Gastrocnemius medialis (tissue), 4 donors: ENCODE measurements around the gene PRRT1B. TPM values are rescaled to one million over a fixed set of nuclear protein-coding genes. Genes with fewer than 3 reads are reported as not detected.
A peak's percentile ranks its signal among the peaks of the same experiment; 100 is the strongest.

Experiments used
- ATAC-seq, 2 donors: fragments of 150-250 bp; one replicate each; pipeline ENCODE4 v1.9.1; 2016
- DNase-seq, 2 donors: peaks; one replicate each; pipeline ENCODE4 v3.0.0-alpha.2; 2019
- H3K27ac ChIP-seq, 4 donors: fragments of 200-600 bp; sonication (generic); 1 replicate in 1 of 4; 2 replicates in 3 of 4; pipeline ENCODE4 v1.5.1; 2016 to 2018; ENCODE audit warnings: mild to moderate bottlenecking in 2 of 4, moderate library complexity in 1 of 4
- H3K27me3 ChIP-seq, 3 donors: fragments of 200-600 bp; sonication (generic) in 2 of 3; 1 replicate in 1 of 3; 2 replicates in 2 of 3; pipeline versions ENCODE4 v1.5.1 to v1.6.0; 2016 to 2019; ENCODE audit warnings: mild to moderate bottlenecking in 1 of 3, moderate library complexity in 1 of 3
- H3K36me3 ChIP-seq, 2 donors: fragments of 200-600 bp; sonication (generic) in 1 of 2; one replicate each; pipeline ENCODE4 v1.5.1; 2017 to 2018
- H3K4me1 ChIP-seq, 2 donors: fragments of 200-600 bp; sonication (generic) in 1 of 2; one replicate each; pipeline ENCODE4 v1.5.1; 2016 to 2017; ENCODE audit warnings: mild to moderate bottlenecking in 2 of 2
- H3K4me3 ChIP-seq, 4 donors: fragments of 200-600 bp; sonication (generic) in 3 of 4; 1 replicate in 1 of 4; 2 replicates in 3 of 4; pipeline ENCODE4 v1.5.1; 2016 to 2019; ENCODE audit warnings: mild to moderate bottlenecking in 2 of 4
- H3K9me3 ChIP-seq, 3 donors: fragments of 200-600 bp; sonication (generic) in 2 of 3; 1 replicate in 1 of 3; 2 replicates in 2 of 3; pipeline ENCODE4 v1.5.1; 2016 to 2019
- POLR2A ChIP-seq, 2 donors: fragments of 450-650 bp; IDR thresholded peaks; one replicate each; pipeline ENCODE4 v1.6.1; 2017; ENCODE audit warnings: antibody characterized with exemption in 2 of 2, mild to moderate bottlenecking in 2 of 2, moderate library complexity in 2 of 2
- in situ Hi-C, 4 donors: fragments of 200-750 bp; cut with MboI; loops; one replicate each; pipeline versions ENCODE4 v1.15.0 to v1.8.0; 2017; ENCODE audit warnings: low sequenced_read_pairs in 4 of 4
- intact Hi-C: fragments of 100-400 bp; cut with DNase I; formaldehyde crosslinking; loops from one replicate; pipeline ENCODE4 v1.15.1; 2023; ENCODE audit warnings: low total_unique reads
- total RNA-seq, 4 donors: library from RNA; depleted of rRNA; stranded (reverse); fragments of >200 nt; gene quantifications; one replicate each; pipeline versions ENCODE4 v1.1.0 to v1.2.3, GENCODE V29; 2016
- TF ChIP-seq, protein P1 (sequence below), 5 experiments: fragments of 450-650 bp in 3 of 5; fragments of 200-600 bp in 2 of 5; sonication (generic) in 2 of 5; IDR thresholded peaks in 4 of 5; conservative IDR thresholded peaks in 1 of 5; 1 replicate in 4 of 5; 2 replicates in 1 of 5; pipeline ENCODE4 v1.5.1; 2016 to 2019; ENCODE audit warnings: antibody characterized with exemption in 5 of 5, mild to moderate bottlenecking in 3 of 5, moderate library complexity in 3 of 5

Gene PRRT1B
- total RNA-seq, 4 donors from 2014 or later = not detected

DNA sequence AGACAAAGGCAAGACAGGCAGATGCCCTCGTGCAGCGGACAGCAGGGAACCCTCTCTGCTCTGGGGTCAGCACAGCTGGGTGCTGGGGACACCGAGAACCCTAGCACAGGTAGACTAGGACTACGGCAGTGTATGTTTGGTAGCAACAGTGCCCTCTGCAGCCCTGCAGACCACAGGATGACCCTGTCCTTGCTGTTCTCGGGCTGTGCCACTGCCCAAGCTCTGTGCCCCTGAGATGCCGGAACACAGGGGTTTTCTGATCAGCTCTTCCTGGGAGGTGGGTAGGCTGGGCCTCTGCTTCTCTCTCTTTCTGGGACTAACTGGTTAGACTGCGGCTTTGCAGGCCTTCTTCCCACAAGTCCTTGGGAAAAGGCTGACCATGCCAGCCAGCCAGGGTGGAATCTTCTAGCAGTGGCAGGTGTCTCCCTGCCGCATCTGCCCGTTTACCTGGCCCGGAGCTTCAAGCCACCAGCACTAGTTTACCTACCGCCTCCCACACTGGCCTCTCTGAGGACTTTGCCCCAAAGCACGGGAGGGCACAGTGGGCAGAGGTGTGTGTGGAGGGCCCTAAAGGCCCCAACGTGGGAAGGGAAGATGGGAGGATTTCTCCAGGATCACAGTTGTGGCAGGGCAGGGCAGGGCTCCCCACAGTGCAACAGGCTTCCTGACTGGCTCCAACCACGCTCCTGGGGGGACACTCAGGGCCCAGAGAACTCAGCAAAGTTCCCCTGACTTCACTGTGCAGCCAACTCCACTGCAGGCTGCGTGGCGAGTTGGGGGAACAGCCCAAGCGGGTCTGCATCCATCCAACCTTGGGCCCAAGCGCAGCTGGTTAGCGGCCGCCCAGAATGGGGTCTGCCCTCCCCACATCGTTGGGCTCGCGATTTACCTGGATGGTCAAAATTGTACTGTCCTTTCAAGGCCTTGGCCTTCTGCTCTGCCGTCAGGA is 15.5 kb upstream of the PRRT1B start:
- in situ Hi-C loops (no loop called here), intact Hi-C loops (no loop called here)
- no peak for TF ChIP-seq POLR2A (IDR thresholded peaks at IDR 0.05)
- TF ChIP-seq, protein P1, sequence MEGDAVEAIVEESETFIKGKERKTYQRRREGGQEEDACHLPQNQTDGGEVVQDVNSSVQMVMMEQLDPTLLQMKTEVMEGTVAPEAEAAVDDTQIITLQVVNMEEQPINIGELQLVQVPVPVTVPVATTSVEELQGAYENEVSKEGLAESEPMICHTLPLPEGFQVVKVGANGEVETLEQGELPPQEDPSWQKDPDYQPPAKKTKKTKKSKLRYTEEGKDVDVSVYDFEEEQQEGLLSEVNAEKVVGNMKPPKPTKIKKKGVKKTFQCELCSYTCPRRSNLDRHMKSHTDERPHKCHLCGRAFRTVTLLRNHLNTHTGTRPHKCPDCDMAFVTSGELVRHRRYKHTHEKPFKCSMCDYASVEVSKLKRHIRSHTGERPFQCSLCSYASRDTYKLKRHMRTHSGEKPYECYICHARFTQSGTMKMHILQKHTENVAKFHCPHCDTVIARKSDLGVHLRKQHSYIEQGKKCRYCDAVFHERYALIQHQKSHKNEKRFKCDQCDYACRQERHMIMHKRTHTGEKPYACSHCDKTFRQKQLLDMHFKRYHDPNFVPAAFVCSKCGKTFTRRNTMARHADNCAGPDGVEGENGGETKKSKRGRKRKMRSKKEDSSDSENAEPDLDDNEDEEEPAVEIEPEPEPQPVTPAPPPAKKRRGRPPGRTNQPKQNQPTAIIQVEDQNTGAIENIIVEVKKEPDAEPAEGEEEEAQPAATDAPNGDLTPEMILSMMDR (IDR thresholded peaks at IDR 0.05 in 4 of 5, conservative IDR thresholded peaks at IDR 0.05 in 1 of 5) = no peak
- Histone ChIP-seq H3K27ac (peak overlapping the region; percentile 75 to 96 (median 88)), H3K9me3 (no peaks in the 10 kb centered on the region), H3K4me1 (peaks cover 13 to 14% of the 10 kb centered on the region in 2 donors), H3K4me3 (peak overlapping the region; percentile 76 to 99 (median 85)), H3K27me3 (no peaks in the 10 kb centered on the region), H3K36me3 (peaks cover 0 to 50% of the 10 kb centered on the region in 2 donors)
- DNase-seq (no peak), ATAC-seq (no peak)

DNA sequence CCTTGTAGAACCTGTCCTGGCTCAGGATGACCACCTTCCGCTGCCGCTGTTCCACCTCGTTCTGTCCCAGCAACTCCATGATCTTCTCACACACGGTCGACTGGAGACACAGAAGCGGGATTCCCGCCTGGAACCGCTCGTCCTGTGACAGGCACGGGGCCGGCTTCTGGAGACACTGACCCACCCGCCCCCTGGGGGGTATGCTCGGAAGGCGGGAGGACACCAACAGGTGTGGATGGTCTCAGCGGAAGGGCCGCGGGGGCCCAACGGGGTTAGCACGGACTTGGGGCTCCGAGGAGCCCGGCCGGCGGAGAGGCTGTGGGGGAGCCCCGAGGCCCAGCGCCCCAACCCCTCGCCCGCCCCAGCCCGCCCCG is 14.8 kb upstream of the PRRT1B start:
- H3K4me1 ChIP-seq = peaks cover 13 to 14% of the 10 kb centered on the region in 2 donors
- peaks cover 0 to 44% of the 10 kb centered on the region in 2 donors for H3K36me3 ChIP-seq
- no peaks in the 10 kb centered on the region for H3K27me3 ChIP-seq
- peak overlapping the region; percentile 76 to 99 (median 85) for H3K4me3 ChIP-seq
- in situ Hi-C loops = no loop called here
- no peak for TF ChIP-seq POLR2A (IDR thresholded peaks at IDR 0.05)
- TF ChIP-seq, protein P1 (IDR thresholded peaks at IDR 0.05 in 4 of 5, conservative IDR thresholded peaks at IDR 0.05 in 1 of 5) = peak in 2 of 5 experiments; percentile 21 to 33
- H3K27ac ChIP-seq = peak overlapping the region; percentile 75 to 96 (median 88)
- DNase-seq = peak in 1 of 2 donors; percentile 57
- intact Hi-C loops = no loop called here
- H3K9me3 ChIP-seq = no peaks in the 10 kb centered on the region
- peak; percentile 29 to 34 for ATAC-seq

DNA sequence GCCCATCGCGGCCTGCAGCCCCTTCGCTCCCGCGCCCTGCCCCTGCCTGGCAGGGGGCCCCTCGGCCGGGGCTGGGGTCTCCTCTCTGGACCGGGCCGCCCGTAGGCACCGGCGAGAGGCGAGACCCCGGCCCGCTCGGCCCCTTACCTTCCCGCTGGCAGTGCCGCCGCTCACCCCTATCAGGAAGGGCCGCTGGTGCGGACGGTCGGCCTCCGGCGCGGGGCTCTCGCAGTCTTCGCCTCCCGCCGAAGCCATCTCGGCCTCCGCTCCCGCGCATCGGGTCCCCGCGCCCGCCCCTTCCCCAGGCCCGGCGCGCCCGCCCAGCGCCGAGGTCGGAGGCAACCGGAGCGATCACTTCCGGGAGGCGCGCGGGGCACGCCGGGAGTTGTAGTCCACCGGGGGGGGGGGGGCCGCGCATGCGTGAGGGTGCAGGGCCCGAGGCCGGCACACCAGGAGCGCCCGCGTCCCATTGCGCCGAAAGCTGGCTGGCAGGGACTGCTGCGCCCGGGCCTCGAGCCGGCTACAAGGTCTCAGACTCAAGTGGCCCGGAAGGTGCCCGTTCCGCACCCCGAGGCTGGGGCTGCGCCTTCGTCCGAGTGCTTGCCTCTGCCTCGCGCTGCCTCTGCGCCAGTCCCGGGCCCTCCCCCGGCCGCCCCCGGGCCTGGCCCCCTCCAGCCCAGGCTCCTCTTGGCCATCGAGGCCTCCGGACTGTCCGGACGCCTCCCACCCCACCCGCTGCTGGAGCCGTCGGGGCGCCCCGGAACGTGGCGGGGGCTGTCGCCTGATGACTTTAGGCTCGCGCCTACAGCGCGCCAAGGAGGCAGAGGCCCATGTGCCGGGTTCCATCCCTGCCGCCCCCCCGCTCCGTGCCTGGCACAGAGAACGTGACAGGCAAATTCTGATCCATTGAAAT is 14.1 kb upstream of the PRRT1B start, which contains the start of gene UCK1:
TSS of gene UCK1 (minus strand) at position 344 of the 913 bp plus-strand sequence. CDS start at position 255, 89 bp downstream.
- peak; percentile 56 to 70 for DNase-seq
- peak within 1 kb of the TSS; percentile 75 to 96 (median 88) for H3K27ac ChIP-seq
- in situ Hi-C loops (no loop called here), intact Hi-C loops (no loop called here)
- H3K9me3 ChIP-seq = no peaks in the 10 kb centered on the region
- H3K27me3 ChIP-seq = no peaks in the 10 kb centered on the region
- peaks cover 0 to 37% of the 10 kb centered on the region in 2 donors for H3K36me3 ChIP-seq
- peak; percentile 94 to 95 for ATAC-seq
- H3K4me3 ChIP-seq = peak within 1 kb of the TSS; percentile 76 to 99 (median 85)
- TF ChIP-seq POLR2A (IDR thresholded peaks at IDR 0.05) = peak; percentile 68 to 74
- TF ChIP-seq, protein P1 (IDR thresholded peaks at IDR 0.05 in 4 of 5, conservative IDR thresholded peaks at IDR 0.05 in 1 of 5) = peak in 1 of 5 experiments; percentile 7
- H3K4me1 ChIP-seq = peaks cover 13 to 14% of the 10 kb centered on the region in 2 donors

DNA sequence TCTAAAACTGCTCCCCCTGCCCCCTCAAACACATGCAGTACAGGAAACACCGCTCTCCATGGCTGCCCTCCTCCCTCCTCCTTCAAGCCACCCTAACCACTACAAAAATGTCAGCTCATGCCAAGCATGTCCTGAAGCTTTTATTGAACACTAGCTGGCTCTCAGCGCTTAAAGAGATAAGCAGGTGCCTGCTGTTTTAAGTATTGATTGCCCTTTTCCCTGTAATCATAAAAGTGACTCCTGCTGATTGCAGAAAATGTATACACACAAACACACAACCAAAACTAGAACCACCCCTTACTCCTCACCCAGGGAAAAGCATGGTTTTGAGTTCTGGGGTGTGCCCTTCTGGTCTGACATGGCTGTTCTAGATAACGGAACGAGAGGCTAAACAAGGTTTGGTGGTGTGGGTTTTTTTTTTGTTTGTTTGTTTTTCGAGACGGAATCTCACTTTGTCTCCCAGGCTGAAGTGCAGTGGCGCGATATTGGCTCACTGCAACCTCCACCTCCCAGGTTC is 10.5 kb upstream of the PRRT1B start:
- Histone ChIP-seq H3K9me3 (no peaks in the 10 kb centered on the region), H3K36me3 (peaks cover 0 to 1% of the 10 kb centered on the region in 2 donors), H3K27me3 (no peaks in the 10 kb centered on the region), H3K4me1 (peaks cover 11 to 13% of the 10 kb centered on the region in 2 donors), H3K27ac (no peak overlapping the region), H3K4me3 (no peak overlapping the region)
- intact Hi-C loops = no loop called here
- no peak for TF ChIP-seq POLR2A (IDR thresholded peaks at IDR 0.05)
- TF ChIP-seq, protein P1 (IDR thresholded peaks at IDR 0.05 in 4 of 5, conservative IDR thresholded peaks at IDR 0.05 in 1 of 5) = no peak
- in situ Hi-C loops = no loop called here
- ATAC-seq (no peak), DNase-seq (no peak)
